MCF 10A (cell line): Measurements from ENCODE around the gene RNF220. TPM values are rescaled to one million over a fixed set of nuclear protein-coding genes. Genes with fewer than 3 reads are reported as not detected.

Source experiments
- BruUV-seq: library from RNA; stranded (reverse); fragments of 400-500 nt; replicated peaks from 2 replicates; lab custom pipeline; 2021; lab: Mats Ljungman, UMichigan
- CTCF ChIA-PET: fragments of 300-600 bp; sonication (Branson Sonifier 250); formaldehyde crosslinking; extraction: SDS; loops from one replicate; lab custom pipeline; 2021; ENCODE audit warnings: antibody characterized with exemption, inconsistent platforms; lab: Yijun Ruan, JAX
- POLR2A ChIA-PET: fragments of 300-600, 350-650 bp; sonication (Branson Sonifier 250); formaldehyde crosslinking; extraction: SDS; loops from one replicate; lab custom pipeline; 2020; ENCODE audit warnings: antibody characterized with exemption, inconsistent platforms; lab: Yijun Ruan, JAX
- DNase-seq: peaks from one replicate; pipeline ENCODE4 v3.0.0-alpha.2; 2018; ENCODE audit not compliant: unreplicated experiment
- H3K27ac Mint-ChIP-seq: one replicate; pipeline ENCODE4 v1.8.0; 2022; ENCODE audit warnings: mild to moderate bottlenecking, low read depth, mixed read lengths; ENCODE audit not compliant: unreplicated experiment
- H3K27me3 Mint-ChIP-seq: one replicate; pipeline ENCODE4 v1.8.0; 2022; ENCODE audit warnings: mixed read lengths; ENCODE audit not compliant: insufficient read depth, unreplicated experiment
- H3K36me3 Mint-ChIP-seq: one replicate; pipeline ENCODE4 v1.8.0; 2022; ENCODE audit warnings: mild to moderate bottlenecking, moderate library complexity, mixed read lengths; ENCODE audit not compliant: insufficient read depth, unreplicated experiment
- H3K4me1 Mint-ChIP-seq: one replicate; pipeline ENCODE4 v1.8.0; 2022; ENCODE audit warnings: mixed read lengths; ENCODE audit not compliant: insufficient read depth, unreplicated experiment
- H3K4me3 Mint-ChIP-seq: one replicate; pipeline ENCODE4 v1.8.0; 2022; ENCODE audit warnings: mild to moderate bottlenecking, moderate library complexity, mixed read lengths; ENCODE audit not compliant: unreplicated experiment
- H3K9me3 Mint-ChIP-seq: one replicate; pipeline ENCODE4 v1.8.0; 2022; ENCODE audit warnings: mixed read lengths; ENCODE audit not compliant: unreplicated experiment
- intact Hi-C: fragments of 100-400 bp; cut with micrococcal nuclease; formaldehyde crosslinking; loops from 2 replicates; pipeline ENCODE4 v1.14.1; 2022
- total RNA-seq: library from RNA; stranded (reverse); gene quantifications from 2 replicates; pipeline ENCODE4 v1.2.3, GENCODE V29; 2022
- TF ChIP-seq, protein P1 (sequence below): fragments of 200-600 bp; IDR thresholded peaks from one replicate; pipeline ENCODE4 v1.8.0; 2022; ENCODE audit warnings: antibody characterized with exemption, mild to moderate bottlenecking; ENCODE audit not compliant: unreplicated experiment

The RNF220 gene
- total RNA-seq, 1 experiment from 2014 or later, result 67.1 TPM

DNA sequence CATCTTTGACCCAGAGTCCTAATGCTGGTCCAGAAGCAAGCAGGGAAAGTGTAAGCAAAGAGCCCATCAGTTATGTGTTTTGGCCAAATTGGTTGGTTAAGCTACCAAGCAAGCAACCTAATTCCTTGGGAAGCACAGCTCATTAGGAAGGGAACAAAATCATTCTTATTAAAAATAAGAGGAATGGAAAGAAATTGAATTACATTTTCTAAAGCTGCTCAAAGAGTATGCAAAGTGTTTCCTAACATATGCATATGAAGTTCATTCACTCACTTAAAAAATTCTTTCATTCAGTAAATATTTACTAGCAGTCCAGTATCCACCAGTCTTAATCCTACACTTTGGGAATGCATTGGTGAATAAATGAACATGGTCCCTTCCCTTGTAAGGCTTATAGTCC lies 71.8 kb downstream of the RNF220 start:
- intact Hi-C loops, result no loop called here
- TF ChIP-seq, protein P1, sequence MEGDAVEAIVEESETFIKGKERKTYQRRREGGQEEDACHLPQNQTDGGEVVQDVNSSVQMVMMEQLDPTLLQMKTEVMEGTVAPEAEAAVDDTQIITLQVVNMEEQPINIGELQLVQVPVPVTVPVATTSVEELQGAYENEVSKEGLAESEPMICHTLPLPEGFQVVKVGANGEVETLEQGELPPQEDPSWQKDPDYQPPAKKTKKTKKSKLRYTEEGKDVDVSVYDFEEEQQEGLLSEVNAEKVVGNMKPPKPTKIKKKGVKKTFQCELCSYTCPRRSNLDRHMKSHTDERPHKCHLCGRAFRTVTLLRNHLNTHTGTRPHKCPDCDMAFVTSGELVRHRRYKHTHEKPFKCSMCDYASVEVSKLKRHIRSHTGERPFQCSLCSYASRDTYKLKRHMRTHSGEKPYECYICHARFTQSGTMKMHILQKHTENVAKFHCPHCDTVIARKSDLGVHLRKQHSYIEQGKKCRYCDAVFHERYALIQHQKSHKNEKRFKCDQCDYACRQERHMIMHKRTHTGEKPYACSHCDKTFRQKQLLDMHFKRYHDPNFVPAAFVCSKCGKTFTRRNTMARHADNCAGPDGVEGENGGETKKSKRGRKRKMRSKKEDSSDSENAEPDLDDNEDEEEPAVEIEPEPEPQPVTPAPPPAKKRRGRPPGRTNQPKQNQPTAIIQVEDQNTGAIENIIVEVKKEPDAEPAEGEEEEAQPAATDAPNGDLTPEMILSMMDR, result no peak

GRCh38 chr1:44481701-44482100 lies 76.6 kb downstream of the RNF220 start:
- BruUV-seq, result no TSS peak
- TF ChIP-seq, protein P1, result no peak
- ChIA-PET CTCF (interaction anchor here (0.6 kb wide), 1 partner anchor 112 kb away, joined by 5 read pairs; no protein-coding TSS in a partner anchor), POLR2A (interaction anchor here (0.7 kb wide), 1 partner anchor 43 kb away, joined by 3 read pairs; no protein-coding TSS in a partner anchor)
- Mint-ChIP-seq H3K27ac (no peak overlapping the region), H3K4me1 (peaks cover 30% of the 10 kb centered on the region), H3K4me3 (no peak overlapping the region), H3K27me3 (no peaks in the 10 kb centered on the region), H3K9me3 (no peaks in the 10 kb centered on the region), H3K36me3 (peaks cover 7% of the 10 kb centered on the region)
- DNase-seq, result no peak
- intact Hi-C loops, result no loop called here

More for the DNA sequence above, 71.8 kb downstream of the RNF220 start:
- Mint-ChIP-seq H3K4me3 (no peak overlapping the region), H3K27me3 (no peaks in the 10 kb centered on the region), H3K36me3 (peaks cover 7% of the 10 kb centered on the region), H3K27ac (no peak overlapping the region), H3K9me3 (no peaks in the 10 kb centered on the region), H3K4me1 (no peaks in the 10 kb centered on the region)
- no peak for DNase-seq
- BruUV-seq, result no TSS peak
- ChIA-PET CTCF (no interaction called here), POLR2A (interaction anchor here (0.9 to 1.7 kb wide), 3 partner anchors 8 to 129 kb away, joined by 3 to 5 read pairs (median 3); no protein-coding TSS in a partner anchor)

GRCh38 chr1:44483089-44483874 lies 78.2 kb downstream of the RNF220 start:
- H3K9me3 Mint-ChIP-seq, result no peaks in the 10 kb centered on the region
- no peak overlapping the region for H3K27ac Mint-ChIP-seq
- TF ChIP-seq, protein P1, result no peak
- ChIA-PET POLR2A (interaction anchor here (1.1 kb wide), 1 partner anchor 60 kb away, joined by 3 read pairs; no protein-coding TSS in a partner anchor), CTCF (interaction anchor here (1.0 to 1.1 kb wide), 2 partner anchors 21 to 31 kb away, joined by 3 read pairs; no protein-coding TSS in a partner anchor)
- intact Hi-C loops, result no loop called here
- H3K36me3 Mint-ChIP-seq, result peaks cover 7% of the 10 kb centered on the region
- H3K4me1 Mint-ChIP-seq, result peaks cover 30% of the 10 kb centered on the region
- no peak for DNase-seq
- no TSS peak for BruUV-seq
- H3K4me3 Mint-ChIP-seq, result no peak overlapping the region
- H3K27me3 Mint-ChIP-seq, result no peaks in the 10 kb centered on the region

DNA sequence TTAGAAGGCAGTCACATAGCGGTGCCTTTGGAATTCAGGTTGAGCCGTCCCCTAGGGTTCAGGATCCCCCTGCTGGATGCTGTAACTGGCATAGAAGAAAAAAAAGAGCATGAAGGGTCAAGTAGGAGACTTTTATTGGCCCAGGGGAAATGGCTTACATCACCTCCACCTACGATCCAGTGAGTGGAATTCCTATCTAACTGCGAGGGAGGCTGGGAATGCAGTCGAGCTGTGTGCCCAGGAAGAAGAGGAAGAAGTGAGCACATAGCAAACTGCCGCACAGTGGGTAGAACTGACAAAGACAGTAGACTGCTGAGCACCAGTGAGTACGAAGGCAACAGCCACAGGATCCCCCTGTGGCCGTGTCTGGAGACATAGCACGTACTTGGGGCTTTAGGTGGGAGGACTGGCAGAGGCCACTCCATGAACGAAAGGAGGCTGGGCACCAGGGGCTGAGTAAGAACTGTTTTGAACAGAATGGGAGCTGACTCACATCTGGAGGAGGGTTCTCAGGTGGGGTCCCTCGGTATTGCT lies 79.2 kb downstream of the RNF220 start:
- ChIA-PET CTCF (interaction anchor here (1.0 kb wide), 1 partner anchor 30 kb away, joined by 3 read pairs; no protein-coding TSS in a partner anchor), POLR2A (interaction anchor here (1.1 to 3.1 kb wide), 3 partner anchors 61 to 158 kb away, joined by 3 to 22 read pairs (median 13); no protein-coding TSS in a partner anchor)
- peak; percentile 61 for DNase-seq
- H3K4me3 Mint-ChIP-seq, result no peak overlapping the region
- H3K4me1 Mint-ChIP-seq, result peaks cover 34% of the 10 kb centered on the region
- peaks cover 7% of the 10 kb centered on the region for H3K36me3 Mint-ChIP-seq
- H3K27ac Mint-ChIP-seq, result peak overlapping the region; percentile 86
- no TSS peak for BruUV-seq
- intact Hi-C loops, result loop anchor here (2.0 kb wide), 1 partner anchor 69 kb away; no protein-coding TSS in a partner anchor
- H3K27me3 Mint-ChIP-seq, result no peaks in the 10 kb centered on the region
- no peaks in the 10 kb centered on the region for H3K9me3 Mint-ChIP-seq
- TF ChIP-seq, protein P1, result no peak
